GM19351 (cell line): Measurements from ENCODE around the gene TUNAR.

Source experiments
- ATAC-seq: cut with Tn5 transposase; IDR thresholded peaks from one replicate; pipeline ENCODE4 v1.9.1; 2021; ENCODE audit warnings: mild to moderate bottlenecking, moderate library complexity; ENCODE audit not compliant: unreplicated experiment

TUNAR gene

DNA sequence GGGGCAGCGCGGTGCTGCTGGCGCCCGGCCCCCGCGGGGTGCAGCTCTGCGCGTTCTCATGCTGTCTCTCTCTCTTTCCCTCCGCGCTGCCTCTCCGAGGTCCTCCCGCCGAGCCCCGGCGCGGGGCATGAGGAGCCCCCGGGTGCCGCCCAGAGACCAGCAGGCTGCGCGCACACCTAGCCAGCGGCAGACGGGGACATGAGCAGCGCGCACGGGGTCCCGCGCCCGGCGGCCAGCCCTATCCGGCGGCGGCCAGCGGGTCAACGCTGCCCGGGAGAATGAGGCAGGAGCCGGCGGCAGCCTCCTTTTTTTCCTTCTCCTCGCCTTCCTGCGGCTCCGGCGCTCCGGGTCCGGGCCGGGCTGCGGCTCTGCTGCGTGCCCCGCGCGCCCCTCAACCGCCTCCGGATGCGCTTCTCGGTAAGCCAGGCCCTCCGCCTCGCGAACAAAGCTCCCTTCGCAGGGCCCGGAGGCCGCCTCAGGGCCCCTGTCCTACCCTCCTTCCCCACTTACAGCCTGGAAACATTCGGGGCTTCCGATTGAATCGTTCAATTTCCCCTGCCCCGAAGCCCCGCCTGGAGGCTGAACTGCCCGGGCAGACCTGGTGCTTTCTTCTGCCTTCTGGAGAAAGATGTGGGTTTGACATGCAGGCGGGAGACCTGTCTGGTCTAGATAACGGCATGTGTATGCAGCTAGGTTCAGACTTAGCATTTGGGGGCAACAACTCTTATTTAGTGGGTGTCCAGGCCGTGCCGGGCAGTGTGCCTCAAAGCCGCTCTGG, at the start of gene TUNAR:
Gene TUNAR (plus strand): TSS at position 72 of the 778 bp plus-strand sequence.
- ATAC-seq: no peak

DNA sequence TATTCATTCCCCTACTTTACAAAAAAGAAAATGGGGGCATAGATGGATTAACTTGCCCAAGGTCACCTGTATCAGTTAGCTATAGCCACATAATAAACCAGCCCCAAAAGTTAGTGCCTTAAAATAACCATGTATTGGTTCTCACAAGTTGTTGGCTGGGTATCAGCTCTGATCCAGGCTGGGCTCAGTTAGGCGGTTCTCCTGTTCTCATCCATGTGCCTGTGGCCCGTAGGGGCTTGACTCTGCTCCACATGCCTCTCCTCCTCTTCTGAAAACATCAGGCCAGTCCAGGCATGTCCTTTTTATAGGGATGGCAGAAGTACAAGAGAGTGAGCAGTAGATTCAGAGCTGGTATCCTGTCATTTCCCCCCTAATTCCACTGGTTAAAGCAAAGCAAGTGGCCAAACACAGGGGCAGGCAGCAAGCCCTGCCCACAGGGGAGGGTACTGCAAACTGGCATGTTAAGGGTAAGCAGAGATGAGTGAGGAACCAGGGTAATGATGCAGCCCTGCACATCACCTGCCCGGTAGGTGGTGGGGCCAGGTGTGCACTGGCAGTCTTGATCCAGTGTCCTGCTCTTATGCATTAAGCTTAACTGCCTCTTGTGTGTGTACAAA, 47.9 kb upstream of the TUNAR start:
- no peak for ATAC-seq

DNA sequence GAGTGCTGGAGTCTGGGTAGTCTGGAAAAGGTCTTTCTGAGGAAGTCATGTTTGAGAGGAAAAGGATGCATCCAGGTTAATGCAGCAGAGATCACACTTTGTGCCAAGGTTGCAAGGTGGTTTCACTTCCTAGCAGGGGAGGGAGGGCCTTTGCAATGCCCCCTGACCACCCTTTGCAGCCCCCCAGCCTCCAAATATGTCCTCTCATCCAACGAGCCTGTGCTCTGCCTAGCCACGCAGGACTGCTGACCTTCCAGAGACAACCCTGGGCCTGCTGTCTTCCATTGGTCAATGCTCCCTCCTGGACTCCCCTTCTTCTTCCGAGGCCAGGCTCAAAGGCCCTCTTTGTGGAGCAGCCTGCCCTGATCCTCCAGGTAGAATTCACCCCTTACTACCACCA, 47.3 kb upstream of the TUNAR start:
- ATAC-seq: no peak

DNA sequence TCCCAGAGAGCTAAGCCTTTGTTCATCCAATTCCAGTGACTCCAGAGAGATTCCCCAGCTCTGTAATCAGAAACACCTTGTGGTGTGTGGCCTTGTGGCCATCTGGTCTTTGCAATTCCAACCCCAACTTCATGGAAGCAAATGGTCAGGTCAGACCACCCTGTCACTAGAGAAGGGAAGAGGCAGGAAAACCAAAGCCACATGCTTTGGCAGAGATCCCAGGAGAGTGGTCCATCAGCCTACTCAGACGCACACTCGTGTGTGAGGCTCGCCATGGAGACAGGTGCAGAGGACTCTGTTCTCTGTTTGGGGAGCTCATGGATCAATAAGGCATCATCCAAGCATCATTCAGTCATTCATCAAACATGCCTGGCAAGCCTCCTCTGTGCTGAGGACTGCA, 46.2 kb upstream of the TUNAR start:
- no peak for ATAC-seq

DNA sequence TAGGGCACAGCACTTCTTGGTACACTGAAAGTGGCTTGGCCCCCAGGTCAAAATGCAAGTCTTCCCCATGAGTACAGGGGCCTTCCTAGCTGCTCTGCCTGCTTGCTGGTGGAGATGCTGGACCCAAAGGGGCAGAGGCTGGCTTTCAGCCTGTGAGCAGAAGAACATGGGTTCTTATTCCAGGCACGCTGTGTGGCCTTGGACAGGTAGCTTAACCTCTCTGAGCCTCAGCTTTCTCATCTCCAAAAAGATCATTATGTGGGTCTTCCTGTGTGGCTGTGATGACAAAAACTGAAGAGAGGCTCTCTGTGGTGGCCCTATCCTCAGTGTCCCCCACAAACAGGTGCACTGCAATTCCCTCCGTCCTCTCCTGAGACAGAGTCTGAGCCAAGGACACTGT, 45.6 kb upstream of the TUNAR start:
- ATAC-seq: no peak

DNA sequence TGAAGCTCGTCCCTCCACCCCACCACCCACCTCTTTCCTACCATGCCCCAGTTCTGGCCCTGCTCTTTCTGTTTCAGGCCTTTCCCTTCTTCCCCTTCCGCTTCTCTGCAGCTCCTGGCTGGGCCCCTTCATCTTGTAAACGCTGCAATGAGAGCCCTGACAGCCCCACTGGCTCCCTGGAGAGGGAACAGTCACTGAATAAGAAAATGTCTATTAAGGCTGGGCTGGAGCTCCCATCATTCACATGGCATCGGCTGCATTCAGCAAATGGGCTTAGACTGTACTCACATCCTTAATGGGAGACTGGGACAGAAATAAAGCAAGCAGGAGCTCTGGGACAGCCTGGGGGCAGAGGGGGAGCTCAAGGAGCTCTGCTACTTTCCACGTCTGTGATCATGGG, 45.2 kb upstream of the TUNAR start:
- no peak for ATAC-seq

DNA sequence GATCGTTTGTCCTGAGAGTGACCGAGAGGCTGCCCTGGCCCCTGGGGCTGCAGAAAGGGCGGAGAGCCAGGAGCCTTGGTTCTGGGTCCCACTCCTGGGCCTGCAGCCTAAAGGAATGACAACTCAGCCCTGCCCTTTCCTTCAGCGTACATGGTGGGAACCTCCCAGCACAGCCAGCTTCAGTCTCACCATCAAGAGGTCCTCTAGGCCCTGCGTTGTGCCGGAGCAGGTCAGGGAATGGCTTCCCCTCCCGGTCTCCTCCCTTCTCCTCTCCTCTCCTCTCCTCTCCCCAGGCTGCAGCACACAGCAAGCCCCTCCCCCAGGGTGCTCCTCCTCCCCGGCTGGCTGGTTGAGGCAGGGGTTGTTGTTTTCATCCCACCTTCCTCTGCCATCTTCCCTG, 44.6 kb upstream of the TUNAR start:
- ATAC-seq: no peak

DNA sequence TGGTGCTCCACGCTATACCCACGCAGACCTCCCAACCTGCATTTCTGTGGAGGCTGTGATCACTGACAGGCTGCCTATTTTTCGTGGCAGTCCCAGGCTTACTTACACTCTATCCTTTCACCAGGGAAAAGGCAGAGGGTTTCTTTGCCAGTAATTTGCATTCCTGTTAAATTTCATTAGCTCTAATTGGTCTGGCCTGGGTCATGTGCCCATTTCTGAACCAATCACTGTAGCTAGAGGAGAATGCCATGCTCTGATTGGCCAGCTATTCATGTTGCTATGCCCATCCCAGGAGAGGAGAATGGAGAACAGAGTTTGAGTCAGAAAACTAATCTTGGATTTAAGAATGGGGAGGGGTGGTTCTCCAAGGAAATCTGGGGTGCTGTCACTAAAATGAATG, 43.2 kb upstream of the TUNAR start:
- no peak for ATAC-seq

DNA sequence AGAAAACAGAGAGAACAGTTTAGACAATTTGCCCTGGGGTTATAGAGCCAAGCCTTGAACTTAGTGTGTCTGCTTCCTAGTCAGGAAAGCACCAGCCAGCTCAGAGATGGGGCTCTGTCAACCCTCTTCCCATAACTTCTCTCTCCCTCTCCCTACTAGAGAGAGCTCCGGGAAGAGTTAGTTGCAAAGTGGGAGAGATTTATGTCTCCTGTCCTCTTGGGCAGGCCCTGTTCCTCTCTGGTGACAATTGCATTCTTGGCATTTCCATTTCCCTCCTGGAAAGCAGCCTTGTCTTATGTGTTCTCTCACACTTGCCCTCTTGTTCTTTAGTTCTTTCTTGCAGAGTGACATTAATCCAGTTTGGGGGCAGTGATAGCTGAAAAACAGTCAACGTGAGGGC, 42.1 kb upstream of the TUNAR start:
- no peak for ATAC-seq

DNA sequence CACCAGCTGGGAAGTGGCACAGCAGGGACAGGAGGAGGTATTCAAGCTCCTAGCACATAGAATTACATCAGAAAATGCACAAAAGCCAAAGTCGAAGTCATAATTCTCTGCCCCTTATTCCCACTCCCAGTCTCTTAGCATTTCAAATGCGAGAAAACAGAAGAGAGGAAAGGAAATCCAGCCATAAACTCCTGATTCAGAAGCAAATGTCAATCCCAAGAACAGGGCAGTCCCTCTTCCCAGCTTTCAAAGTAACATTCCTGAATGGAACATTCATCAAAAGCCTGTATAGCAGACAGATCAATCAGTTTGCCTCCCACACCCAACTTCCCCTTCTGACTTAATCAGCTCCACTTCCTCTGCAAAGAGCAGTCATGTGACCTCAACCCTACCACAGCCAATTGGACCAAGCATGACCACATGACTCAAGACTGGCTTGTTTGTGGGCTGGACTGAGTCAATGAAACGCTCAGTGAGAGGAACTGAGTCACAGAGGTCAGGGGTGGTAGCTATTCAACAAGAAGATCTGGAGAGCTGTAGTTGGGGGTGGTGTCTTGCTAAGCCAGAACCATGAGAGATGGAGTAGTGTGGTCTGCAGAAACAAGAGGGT, 41.4 kb upstream of the TUNAR start:
- ATAC-seq: no peak

DNA sequence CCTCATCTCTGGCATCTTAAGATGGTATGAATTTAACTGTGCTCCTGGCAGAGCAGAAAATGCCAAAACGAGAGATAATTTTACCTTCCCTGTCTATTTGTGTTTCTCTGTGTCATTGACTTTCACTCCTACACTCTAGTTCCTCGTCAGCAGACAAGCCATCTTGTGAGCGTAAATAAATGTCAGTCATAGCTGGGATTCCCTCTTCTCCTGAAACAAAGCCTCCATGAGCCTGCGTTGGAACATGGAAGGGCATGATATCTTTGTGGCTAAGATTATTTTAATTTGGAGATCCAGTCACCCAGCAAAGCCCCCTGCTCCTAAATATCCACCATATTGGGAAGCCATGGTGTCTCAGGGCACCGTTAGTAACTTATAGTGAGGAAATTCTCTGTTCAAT, 37.8 kb upstream of the TUNAR start:
- ATAC-seq: no peak

DNA sequence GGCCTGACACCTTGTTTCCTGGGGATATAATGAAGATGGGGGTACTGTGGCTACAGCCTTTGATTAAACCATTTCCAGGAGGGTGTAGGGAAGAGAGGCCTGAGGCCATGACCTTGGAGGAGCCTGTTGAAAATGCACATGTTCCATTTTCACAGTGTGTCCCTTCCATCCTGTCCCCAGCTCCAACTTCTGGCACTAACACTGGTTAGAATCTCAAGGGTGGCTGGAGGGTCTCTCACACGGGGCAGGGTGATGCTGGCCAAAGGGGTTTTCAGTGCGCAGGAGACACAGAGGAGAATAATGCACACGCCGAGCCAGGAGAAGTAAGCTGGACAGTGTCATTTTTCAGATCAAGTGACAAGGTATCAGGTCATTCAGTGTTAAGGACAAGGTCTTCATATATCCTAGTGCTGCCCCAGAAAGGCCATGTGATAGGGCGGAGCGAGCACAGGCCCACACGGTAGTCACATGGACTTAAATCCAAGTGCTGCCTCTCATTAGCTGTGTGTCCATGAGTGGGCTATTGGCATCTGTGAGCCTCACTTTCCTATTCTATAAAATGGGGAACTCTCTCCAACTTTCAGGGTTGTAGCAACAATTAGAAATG, 36.4 kb upstream of the TUNAR start:
- ATAC-seq: no peak

DNA sequence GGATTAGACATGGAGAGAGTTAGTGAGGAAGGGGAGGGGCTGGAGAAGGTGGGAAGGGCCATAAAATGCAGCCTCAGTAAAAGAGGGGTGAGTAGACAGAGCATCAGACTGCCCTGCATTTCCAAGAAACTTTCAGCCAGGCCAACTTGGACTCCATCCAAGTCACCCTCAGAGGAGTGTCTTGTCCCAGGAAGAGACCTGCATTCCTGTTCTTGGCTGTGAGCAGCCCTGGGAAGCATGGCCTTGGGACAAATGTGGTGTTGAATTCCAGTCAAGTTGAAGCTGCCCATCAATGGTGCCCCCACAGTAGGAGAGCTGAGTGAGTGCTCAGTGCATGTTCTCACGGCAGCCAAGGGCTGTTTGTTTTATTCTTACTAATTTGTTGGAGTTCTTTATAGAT, 35.0 kb upstream of the TUNAR start:
- ATAC-seq: no peak

DNA sequence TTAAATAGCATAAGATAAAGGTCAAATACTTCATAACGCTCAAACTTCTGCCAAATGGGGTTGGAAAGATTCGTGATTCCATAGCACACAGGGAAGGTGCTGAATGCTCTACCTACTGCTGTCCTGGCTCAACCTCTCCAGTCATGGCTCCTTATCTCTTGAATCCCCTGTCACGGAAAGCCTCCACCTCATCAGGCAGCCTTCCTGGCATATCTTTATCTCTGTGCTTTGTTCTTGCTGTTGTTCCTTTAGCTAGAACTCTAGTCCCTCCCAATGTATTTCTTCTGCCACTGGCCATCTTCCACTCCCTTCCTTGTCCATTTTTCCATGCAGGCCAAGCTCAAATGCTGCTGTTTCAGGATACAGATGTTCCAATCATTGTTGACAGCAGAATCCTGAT, 26.9 kb upstream of the TUNAR start:
- ATAC-seq: no peak

DNA sequence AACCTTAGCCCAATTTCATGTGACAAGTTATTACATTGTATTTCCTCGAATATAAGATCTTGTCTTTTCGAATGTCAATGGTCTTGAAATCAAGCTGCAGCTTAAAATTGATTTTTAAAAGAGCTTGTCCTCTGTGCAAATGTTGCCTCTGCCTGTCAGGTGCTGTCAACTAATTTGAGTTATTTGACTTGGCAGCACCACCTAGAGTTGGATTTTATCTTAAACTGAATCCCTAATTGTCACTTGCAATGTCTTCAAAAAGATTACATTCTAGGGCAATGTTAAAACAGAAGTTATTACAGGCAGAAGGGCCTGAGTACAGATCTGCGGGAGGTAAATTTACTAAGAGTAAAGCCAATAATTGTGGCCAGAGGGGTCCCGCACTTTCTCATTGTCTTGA, 26.2 kb upstream of the TUNAR start:
- ATAC-seq: no peak

DNA sequence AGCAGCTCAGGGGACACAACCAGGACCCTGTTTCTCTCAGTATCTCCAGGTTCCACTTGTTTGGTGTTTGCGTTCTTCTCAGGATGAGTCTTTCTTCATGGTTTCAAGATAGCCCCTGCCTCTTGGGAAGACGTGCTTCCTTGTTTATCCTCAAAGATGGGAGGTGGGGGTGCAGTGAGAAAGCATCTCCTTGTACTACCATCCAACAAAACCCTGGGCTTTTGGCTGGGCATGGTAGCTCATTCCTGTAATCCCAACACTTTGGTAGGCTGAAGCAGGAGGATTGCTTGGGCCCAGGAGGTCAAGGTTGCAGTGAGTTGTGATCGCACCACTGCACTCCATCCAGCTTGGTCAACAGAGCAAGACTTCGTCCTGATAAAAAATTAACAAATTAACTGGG, 21.0 kb upstream of the TUNAR start:
- no peak for ATAC-seq

DNA sequence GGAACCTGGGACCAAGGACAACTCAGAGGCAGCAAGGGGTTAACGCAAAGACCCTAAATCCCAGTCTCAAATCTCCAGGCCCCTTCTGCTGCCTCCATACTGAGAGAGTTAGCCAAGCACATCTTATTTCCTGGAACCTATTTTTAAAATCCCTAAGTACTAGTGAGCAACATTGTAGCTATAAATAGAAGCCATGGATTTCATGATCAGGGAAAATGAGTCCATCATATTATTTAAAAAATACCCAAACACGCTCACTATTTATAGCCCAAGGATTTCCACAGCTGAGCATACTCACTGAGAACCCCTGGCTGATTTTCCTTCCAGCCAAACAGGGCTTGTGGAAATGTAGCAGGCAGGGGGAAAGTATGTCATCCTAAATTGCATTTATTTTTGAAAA, 19.4 kb upstream of the TUNAR start:
- no peak for ATAC-seq

DNA sequence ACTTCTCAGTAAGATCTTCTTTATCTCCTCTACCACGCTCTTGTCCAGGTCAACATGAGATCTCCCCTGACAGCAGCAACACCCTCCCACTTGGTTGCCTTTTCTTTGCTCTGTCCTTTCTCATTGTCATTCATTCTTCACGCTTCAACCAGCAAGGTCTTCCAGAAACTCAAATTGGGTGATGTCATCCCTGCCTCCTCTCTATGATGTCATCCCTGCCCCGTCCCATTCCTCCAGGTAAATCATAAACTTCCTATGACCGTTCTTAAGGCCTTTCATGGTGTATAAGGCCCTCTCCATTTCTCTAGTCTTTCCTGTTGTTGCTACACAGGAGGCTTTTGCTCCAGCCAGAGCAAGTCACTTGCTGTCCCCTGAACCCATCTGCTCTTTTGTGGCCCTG, 17.7 kb upstream of the TUNAR start:
- no peak for ATAC-seq

DNA sequence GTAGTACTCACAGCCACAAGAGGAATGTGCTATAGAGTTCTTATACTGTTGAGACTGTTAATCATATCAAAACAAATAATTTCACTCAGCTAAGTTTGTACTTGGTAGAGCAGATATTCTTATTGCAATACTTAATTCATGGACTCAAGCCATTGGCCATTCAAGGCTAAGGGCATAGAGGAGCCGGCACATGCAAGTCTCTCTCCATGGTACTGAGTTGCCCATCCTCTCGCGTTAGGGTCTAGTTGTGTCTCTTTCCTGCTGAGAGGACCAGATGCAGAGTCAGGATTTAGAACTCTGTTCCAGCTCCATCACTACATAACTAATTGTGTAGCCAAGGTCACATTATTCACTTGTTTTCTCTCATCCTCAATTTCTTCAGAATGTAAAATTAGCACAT, 14.4 kb upstream of the TUNAR start:
- ATAC-seq: no peak

DNA sequence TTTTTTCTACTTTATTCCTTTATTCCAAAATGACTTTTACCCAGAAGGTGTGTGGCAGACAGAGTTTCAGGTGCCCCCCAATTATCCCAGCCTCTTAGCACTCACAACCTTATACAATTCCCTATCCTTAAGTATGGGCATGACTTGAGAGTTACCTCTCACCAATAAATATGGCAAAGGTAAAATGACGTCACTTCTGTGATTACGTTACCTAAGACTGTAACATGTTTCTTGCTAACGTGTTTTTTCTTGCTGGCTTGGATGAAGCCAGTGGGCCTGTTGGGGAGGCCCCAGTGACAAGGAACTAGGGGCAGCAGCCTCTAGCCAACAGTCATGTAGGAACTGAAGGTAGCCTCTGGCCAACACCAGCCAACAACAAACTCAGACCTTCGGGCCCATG, 13.3 kb upstream of the TUNAR start:
- no peak for ATAC-seq

DNA sequence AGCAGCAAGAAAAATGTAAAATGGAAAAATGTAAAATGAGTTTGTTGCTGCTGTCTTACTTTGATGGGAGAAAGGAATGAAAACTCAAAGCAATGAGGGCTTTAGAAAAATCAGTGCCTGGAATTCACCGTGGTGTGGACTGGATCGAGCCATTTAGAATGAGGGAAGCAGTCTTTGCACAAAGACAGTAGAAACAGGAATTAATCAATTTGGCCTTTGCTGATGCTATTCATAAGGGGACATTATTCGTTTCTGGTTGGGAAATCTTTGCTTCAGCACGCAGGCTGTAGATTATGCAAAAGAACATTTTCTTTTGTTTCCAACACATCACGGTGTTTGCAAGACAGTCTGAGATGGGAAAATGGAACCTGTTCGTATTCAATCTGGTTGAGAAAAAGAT, 6.9 kb upstream of the TUNAR start:
- no peak for ATAC-seq

DNA sequence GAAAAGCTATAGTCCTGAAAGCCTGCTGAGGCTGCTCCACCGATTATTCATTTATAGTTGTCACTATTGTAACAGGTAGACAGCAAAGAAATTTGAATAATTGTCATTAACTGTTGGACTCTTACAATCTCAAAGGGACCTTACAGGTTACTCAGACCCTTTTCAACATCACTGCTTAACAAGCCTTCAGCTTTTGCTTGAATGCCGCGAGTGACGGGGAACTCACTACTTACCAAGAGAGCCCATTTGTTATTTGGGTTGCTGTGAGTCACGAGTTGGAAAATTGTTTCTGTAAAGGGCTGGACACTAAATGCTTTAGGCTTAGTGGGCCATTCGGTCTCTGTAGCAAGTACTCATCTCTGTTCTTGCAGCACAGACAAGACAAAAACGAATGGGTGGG, 5.9 kb upstream of the TUNAR start:
- ATAC-seq: no peak
